ENCODE results near the gene CLEC20A. TPM values are rescaled to one million over a fixed set of nuclear protein-coding genes. Genes with fewer than 3 reads are reported as not detected.

Gene CLEC20A
- total RNA-seq, 1 donor from 2014 or later: not detected

Other genes with a start within 250 kb of the CLEC20A start
- gene TEX35, start 16.1 kb upstream of the CLEC20A start, total RNA-seq: not detected in 2 replicates
- 2.0 and 2.6 TPM in 2 replicates for gene RALGPS2, start 228.3 kb upstream of the CLEC20A start, total RNA-seq